Smooth muscle cell (in vitro differentiated cells): ENCODE results near the gene SAE1. TPM values are rescaled to one million over a fixed set of nuclear protein-coding genes. Genes with fewer than 3 reads are reported as not detected.
A peak's percentile ranks its signal among the peaks of the same experiment; 100 is the strongest.
"Not testable (repeated sequence)": the region's sequence is repeated elsewhere in the genome, so short reads cannot be mapped to it uniquely, and the experiment has no call there.

Experiments
- DNase-seq: peaks from one replicate; lab custom pipeline; 2025; ENCODE audit not compliant: unreplicated experiment; lab: John Stamatoyannopoulos, UW
- H2AFZ ChIP-seq: fragments of 200-600 bp; sonication (generic); 2 replicates; pipeline ENCODE4 v1.6.0; 2016; ENCODE audit warnings: antibody characterized with exemption, low read depth, mild to moderate bottlenecking
- H3F3A ChIP-seq: fragments of 200-600 bp; sonication (generic); 2 replicates; pipeline ENCODE4 v1.6.0; 2017; ENCODE audit warnings: antibody characterized with exemption, low read depth
- H3K27ac ChIP-seq: fragments of 200-600 bp; sonication (generic); 2 replicates; pipeline ENCODE4 v1.5.1; 2016; ENCODE audit warnings: low read depth, mild to moderate bottlenecking
- H3K27me3 ChIP-seq: fragments of 200-600 bp; sonication (generic); 2 replicates; pipeline ENCODE4 v1.6.1; 2016; ENCODE audit warnings: low read depth, mild to moderate bottlenecking
- H3K36me3 ChIP-seq: fragments of 200-600 bp; sonication (generic); 2 replicates; pipeline ENCODE4 v1.5.1; 2016; ENCODE audit warnings: low read depth
- H3K4me1 ChIP-seq: fragments of 200-600 bp; sonication (generic); 2 replicates; pipeline ENCODE4 v1.5.1; 2016; ENCODE audit warnings: low read depth
- H3K4me2 ChIP-seq: fragments of 200-600 bp; sonication (generic); 2 replicates; pipeline ENCODE4 v1.6.0; 2016; ENCODE audit warnings: mild to moderate bottlenecking
- H3K4me3 ChIP-seq: fragments of 200-600 bp; sonication (generic); 2 replicates; pipeline ENCODE4 v1.5.1; 2016; ENCODE audit warnings: mild to moderate bottlenecking
- H3K79me2 ChIP-seq: fragments of 200-600 bp; sonication (generic); 2 replicates; pipeline ENCODE4 v1.6.0; 2016; ENCODE audit warnings: low read depth, mild to moderate bottlenecking
- H3K9ac ChIP-seq: fragments of 200-600 bp; sonication (generic); 2 replicates; pipeline ENCODE4 v1.6.0; 2016; ENCODE audit warnings: low read depth
- H3K9me3 ChIP-seq: fragments of 200-600 bp; sonication (generic); replicated peaks from 2 replicates; pipeline ENCODE4 v1.5.1; 2016; ENCODE audit warnings: low read depth
- H4K20me1 ChIP-seq: fragments of 200-600 bp; sonication (generic); 2 replicates; pipeline ENCODE4 v1.6.0; 2016; ENCODE audit warnings: low read depth
- CTCF ChIP-seq: fragments of 200-600 bp; sonication (generic); IDR thresholded peaks from 2 replicates; pipeline ENCODE4 v1.5.1; 2017; ENCODE audit warnings: borderline replicate concordance, mild to moderate bottlenecking, antibody characterized with exemption; ENCODE audit not compliant: insufficient read depth, poor library complexity, severe bottlenecking
- WGBS: methylation state at CpG from one replicate; pipeline ENCODE4 v1.1.7; 2016; ENCODE audit warnings: low lambda C conversion rate; 5-methylcytosine and 5-hydroxymethylcytosine counted together
- polyA plus RNA-seq: library from polyadenylated mRNA; unstranded; fragments of >200 nt; fragmentation: Nextera tagmentation; extraction: Ambion mirVana; gene quantifications from 2 replicates; pipeline ENCODE4 v1.2.1, GENCODE V29; 2016
- total RNA-seq: library from RNA; depleted of rRNA; stranded (reverse); fragments of >200 nt; gene quantifications from 2 replicates; pipeline ENCODE4 v1.2.3, GENCODE V29; 2014

Gene SAE1
- total and polyA plus RNA-seq, 2 experiments from 2014 or later = 65.9 to 89.4 TPM

- peaks cover 93% of the 10 kb centered on the region for H3K79me2 ChIP-seq
- H3K4me3 ChIP-seq = no peak overlapping the region
- no peak overlapping the region for H3K4me2 ChIP-seq
- no peak overlapping the region for H3K27ac ChIP-seq
- H4K20me1 ChIP-seq = peaks cover 82% of the 10 kb centered on the region
- peaks cover 5% of the 10 kb centered on the region for H3K4me1 ChIP-seq
- DNase-seq = no peak
- no peak for TF ChIP-seq CTCF
- 99% methylated on average over 3 of the region's 3 CpGs for WGBS
- no peaks in the 10 kb centered on the region for H3K36me3 ChIP-seq
- H3K9me3 ChIP-seq = no peaks in the 10 kb centered on the region
- H3F3A ChIP-seq = no peaks in the 10 kb centered on the region
- no peak overlapping the region for H2AFZ ChIP-seq
- H3K27me3 ChIP-seq = no peaks in the 10 kb centered on the region
- H3K9ac ChIP-seq = no peak overlapping the region
Observed at GRCh38 chr19:47135156-47135555, 4.5 kb downstream of the SAE1 start.

DNA sequence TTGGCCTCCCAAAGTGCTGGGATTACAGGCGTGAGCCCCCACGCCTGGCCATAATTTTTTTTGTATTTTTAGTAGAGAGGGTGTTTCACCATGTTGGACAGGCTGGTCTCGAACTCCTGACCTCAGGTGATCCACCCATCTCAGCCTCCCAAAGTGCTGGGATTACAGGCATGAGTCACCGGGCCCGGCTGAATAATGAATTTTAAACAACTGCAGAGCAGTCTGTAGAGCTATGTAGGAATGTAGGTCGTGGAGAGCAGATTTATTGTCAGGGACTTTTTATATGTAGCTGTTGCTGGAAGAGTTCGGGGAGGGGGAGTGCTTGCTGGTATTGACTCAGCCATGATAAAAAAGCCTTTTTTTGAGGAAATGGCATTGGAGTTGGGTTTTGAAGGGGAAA is 10.6 kb downstream of the SAE1 start:
- H3K27ac ChIP-seq, H3K27me3 ChIP-seq, H3K4me3 ChIP-seq, H3K9ac ChIP-seq, DNase-seq, H3K4me1 ChIP-seq, H3K9me3 ChIP-seq, H3K4me2 ChIP-seq, H3K36me3 ChIP-seq, H2AFZ ChIP-seq, H3F3A ChIP-seq: not testable (repeated sequence)
- WGBS = 44% methylated on average over 7 of the region's 7 CpGs
- Histone ChIP-seq H4K20me1 (peaks cover 78% of the 10 kb centered on the region), H3K79me2 (peaks cover 84% of the 10 kb centered on the region)

DNA sequence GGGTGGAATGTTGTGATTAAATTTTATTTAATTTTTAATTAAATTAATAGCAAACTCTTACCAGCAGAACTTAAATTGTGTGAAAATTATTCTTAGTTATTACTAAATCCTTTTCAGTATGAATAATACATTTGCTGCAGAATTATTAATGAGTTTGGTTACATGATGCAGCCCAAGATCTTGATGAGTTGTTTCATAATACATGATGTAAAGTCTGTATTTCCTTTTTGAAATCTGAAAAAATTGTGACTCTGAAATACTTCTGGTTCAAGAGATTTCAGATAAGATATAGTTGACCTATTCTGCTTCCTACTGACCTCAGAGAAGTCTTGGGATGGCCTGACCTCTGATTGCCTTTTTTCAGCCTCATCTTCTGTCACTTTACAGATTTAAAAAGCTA is 11.1 kb downstream of the SAE1 start:
- Histone ChIP-seq H3K79me2 (peaks cover 79% of the 10 kb centered on the region), H3K4me3 (no peak overlapping the region), H3K9ac (no peak overlapping the region), H3F3A (peaks cover 4% of the 10 kb centered on the region), H4K20me1 (peaks cover 73% of the 10 kb centered on the region), H3K27ac (no peak overlapping the region), H3K4me1 (no peaks in the 10 kb centered on the region), H3K36me3 (no peaks in the 10 kb centered on the region), H3K9me3 (no peaks in the 10 kb centered on the region), H2AFZ (no peak overlapping the region), H3K4me2 (no peak overlapping the region), H3K27me3 (no peaks in the 10 kb centered on the region)
- TF ChIP-seq CTCF = no peak
- no peak for DNase-seq

GRCh38 chr19:47142779-47143178 is 12.1 kb downstream of the SAE1 start:
- Histone ChIP-seq H3K9ac (no peak overlapping the region), H3K4me3 (no peak overlapping the region), H3K27ac (peak overlapping the region; percentile 28), H3K9me3 (no peaks in the 10 kb centered on the region), H3K27me3 (no peaks in the 10 kb centered on the region), H3F3A (peaks cover 4% of the 10 kb centered on the region), H3K4me1 (no peaks in the 10 kb centered on the region), H4K20me1 (peaks cover 62% of the 10 kb centered on the region), H2AFZ (no peak overlapping the region), H3K4me2 (no peak overlapping the region), H3K79me2 (peaks cover 76% of the 10 kb centered on the region), H3K36me3 (no peaks in the 10 kb centered on the region)
- no peak for DNase-seq
- 91% methylated on average over 5 of the region's 5 CpGs for WGBS
- TF ChIP-seq CTCF = no peak
